ENCODE measurements around the gene SUN1. TPM values are rescaled to one million over a fixed set of nuclear protein-coding genes. Genes with fewer than 3 reads are reported as not detected.
"Not testable (repeated sequence)": the region's sequence is repeated elsewhere in the genome, so short reads cannot be mapped to it uniquely, and the experiment has no call there.

SUN1 gene
- total and polyA plus RNA-seq, 3 experiments from 2014 or later, result 29.8 to 65.8 (median 59.8) TPM

GRCh38 chr7:907158-907980 lies 75.1 kb downstream of the SUN1 start:
- peak in 1 of 5 donors; percentile 81 for DNase-seq
- H3K9me3 Mint-ChIP-seq, result no peaks in the 10 kb centered on the region
- H3K27ac ChIP-seq (ENCODE audit: low read depth, low read length), result no peak overlapping the region
- CTCF ChIA-PET, result interaction anchor here (0.9 to 3.9 kb wide), 10 partner anchors 14 to 158 kb away, joined by 3 to 22 read pairs (median 5); partner anchors contain the start of gene GET4
- peaks cover 7 to 12% (median 9%) of the 10 kb centered on the region in 3 donors for H3K4me1 Mint-ChIP-seq
- H3K9me3 ChIP-seq (ENCODE audit: low read length), result no peaks in the 10 kb centered on the region
- peak overlapping the region in 1 of 7 donors; percentile 40 for H3K4me3 Mint-ChIP-seq
- H3K36me3 ChIP-seq (ENCODE audit: insufficient read depth, low read length), result no peaks in the 10 kb centered on the region
- no peak overlapping the region for H3K4me3 ChIP-seq (ENCODE audit: low read length)
- peak overlapping the region in 1 of 8 donors; percentile 71 for H3K27ac Mint-ChIP-seq
- POLR2A ChIA-PET, result interaction anchor here (0.8 to 1.4 kb wide), 2 partner anchors 16 to 68 kb away, joined by 3 to 7 read pairs; partner anchors contain the start of gene COX19
- no peaks in the 10 kb centered on the region for H3K27me3 ChIP-seq (ENCODE audit: insufficient read depth, low read length, poor library complexity, severe bottlenecking)
- H3K27me3 Mint-ChIP-seq, result no peaks in the 10 kb centered on the region
- peaks cover 13% of the 10 kb centered on the region for H3K4me1 ChIP-seq (ENCODE audit: insufficient read depth, low read length)
- H3K36me3 Mint-ChIP-seq, result peaks cover 0 to 10% (median 1%) of the 10 kb centered on the region in 3 donors

GRCh38 chr7:908159-908581 lies 75.9 kb downstream of the SUN1 start:
- no peaks in the 10 kb centered on the region for H3K36me3 ChIP-seq (ENCODE audit: insufficient read depth, low read length)
- no peak overlapping the region for H3K27ac ChIP-seq (ENCODE audit: low read depth, low read length)
- POLR2A ChIA-PET, result interaction anchor here (0.6 to 1.4 kb wide), 2 partner anchors 15 to 84 kb away, joined by 3 to 7 read pairs; no protein-coding TSS in a partner anchor
- H3K27me3 ChIP-seq (ENCODE audit: insufficient read depth, low read length, poor library complexity, severe bottlenecking), result no peaks in the 10 kb centered on the region
- no peaks in the 10 kb centered on the region for H3K9me3 Mint-ChIP-seq
- H3K4me1 ChIP-seq (ENCODE audit: insufficient read depth, low read length), result peaks cover 13% of the 10 kb centered on the region
- no peak overlapping the region for H3K4me3 Mint-ChIP-seq
- CTCF ChIA-PET, result interaction anchor here (0.9 to 3.9 kb wide), 8 partner anchors 13 to 158 kb away, joined by 3 to 22 read pairs (median 6); partner anchors contain the start of gene GET4
- H3K4me1 Mint-ChIP-seq, result peaks cover 4 to 12% (median 9%) of the 10 kb centered on the region in 3 donors
- peak in 1 of 5 donors; percentile 65 for DNase-seq
- no peak overlapping the region for H3K4me3 ChIP-seq (ENCODE audit: low read length)
- H3K27ac Mint-ChIP-seq, result no peak overlapping the region
- no peaks in the 10 kb centered on the region for H3K9me3 ChIP-seq (ENCODE audit: low read length)
- no peaks in the 10 kb centered on the region for H3K27me3 Mint-ChIP-seq
- H3K36me3 Mint-ChIP-seq, result peaks cover 0 to 2% (median 0%) of the 10 kb centered on the region in 3 donors

GRCh38 chr7:908591-909357 lies 76.5 kb downstream of the SUN1 start:
- H3K27me3 Mint-ChIP-seq; H3K27ac ChIP-seq (ENCODE audit: low read depth, low read length); H3K4me3 ChIP-seq (ENCODE audit: low read length); H3K36me3 Mint-ChIP-seq; H3K4me3 Mint-ChIP-seq; H3K27ac Mint-ChIP-seq; H3K9me3 Mint-ChIP-seq; H3K9me3 ChIP-seq (ENCODE audit: low read length); H3K36me3 ChIP-seq (ENCODE audit: insufficient read depth, low read length); H3K27me3 ChIP-seq (ENCODE audit: insufficient read depth, low read length, poor library complexity, severe bottlenecking): not testable (repeated sequence)
- CTCF ChIA-PET, result interaction anchor here (0.9 to 3.9 kb wide), 11 partner anchors 13 to 157 kb away, joined by 3 to 22 read pairs (median 7); partner anchors contain the start of gene GET4
- peaks cover 4 to 12% (median 11%) of the 10 kb centered on the region in 3 donors for H3K4me1 Mint-ChIP-seq
- H3K4me1 ChIP-seq (ENCODE audit: insufficient read depth, low read length), result peaks cover 13% of the 10 kb centered on the region
- peak; percentile 53 to 72 (median 58) for DNase-seq
- POLR2A ChIA-PET, result interaction anchor here (0.6 kb wide), 1 partner anchor 83 kb away, joined by 3 read pairs; no protein-coding TSS in a partner anchor

GRCh38 chr7:909358-910329 lies 77.4 kb downstream of the SUN1 start:
- peak overlapping the region in 6 of 7 donors; percentile 19 to 84 (median 59) for H3K4me3 Mint-ChIP-seq
- Histone ChIP-seq H3K9me3 (ENCODE audit: low read length) (no peaks in the 10 kb centered on the region), H3K4me3 (ENCODE audit: low read length) (no peak overlapping the region), H3K4me1 (ENCODE audit: insufficient read depth, low read length) (peaks cover 13% of the 10 kb centered on the region), H3K36me3 (ENCODE audit: insufficient read depth, low read length) (no peaks in the 10 kb centered on the region), H3K27me3 (ENCODE audit: insufficient read depth, low read length, poor library complexity, severe bottlenecking) (no peaks in the 10 kb centered on the region), H3K27ac (ENCODE audit: low read depth, low read length) (no peak overlapping the region)
- peak in 1 of 5 donors; percentile 40 for DNase-seq
- H3K27me3 Mint-ChIP-seq, result no peaks in the 10 kb centered on the region
- H3K4me1 Mint-ChIP-seq, result peaks cover 4 to 12% (median 11%) of the 10 kb centered on the region in 3 donors
- ChIA-PET CTCF (interaction anchor here (0.7 to 3.9 kb wide), 11 partner anchors 12 to 156 kb away, joined by 3 to 22 read pairs (median 7); no protein-coding TSS in a partner anchor), POLR2A (no interaction called here)
- no peaks in the 10 kb centered on the region for H3K9me3 Mint-ChIP-seq
- peak overlapping the region in 5 of 8 donors; percentile 11 to 82 (median 79) for H3K27ac Mint-ChIP-seq
- H3K36me3 Mint-ChIP-seq, result no peaks in the 10 kb centered on the region

- Mint-ChIP-seq H3K9me3 (no peaks in the 10 kb centered on the region), H3K4me3 (peak overlapping the region in 6 of 7 donors; percentile 49 to 84 (median 59)), H3K4me1 (peaks cover 4 to 12% (median 11%) of the 10 kb centered on the region in 3 donors), H3K27ac (peak overlapping the region in 5 of 8 donors; percentile 11 to 82 (median 79)), H3K27me3 (no peaks in the 10 kb centered on the region), H3K36me3 (no peaks in the 10 kb centered on the region)
- Histone ChIP-seq H3K4me1 (ENCODE audit: insufficient read depth, low read length) (peaks cover 13% of the 10 kb centered on the region), H3K36me3 (ENCODE audit: insufficient read depth, low read length) (no peaks in the 10 kb centered on the region), H3K4me3 (ENCODE audit: low read length) (no peak overlapping the region), H3K27me3 (ENCODE audit: insufficient read depth, low read length, poor library complexity, severe bottlenecking) (no peaks in the 10 kb centered on the region), H3K27ac (ENCODE audit: low read depth, low read length) (no peak overlapping the region), H3K9me3 (ENCODE audit: low read length) (no peaks in the 10 kb centered on the region)
- DNase-seq, result no peak
- ChIA-PET CTCF (interaction anchor here (0.7 to 3.9 kb wide), 6 partner anchors 16 to 155 kb away, joined by 3 to 22 read pairs (median 10); no protein-coding TSS in a partner anchor), POLR2A (no interaction called here)
Measured at GRCh38 chr7:910441-910861, 78.2 kb downstream of the SUN1 start.

- Histone ChIP-seq H3K27me3 (ENCODE audit: insufficient read depth, low read length, poor library complexity, severe bottlenecking) (no peaks in the 10 kb centered on the region), H3K4me1 (ENCODE audit: insufficient read depth, low read length) (peaks cover 13% of the 10 kb centered on the region), H3K36me3 (ENCODE audit: insufficient read depth, low read length) (no peaks in the 10 kb centered on the region), H3K4me3 (ENCODE audit: low read length) (no peak overlapping the region), H3K27ac (ENCODE audit: low read depth, low read length) (no peak overlapping the region), H3K9me3 (ENCODE audit: low read length) (no peaks in the 10 kb centered on the region)
- H3K27ac Mint-ChIP-seq, result no peak overlapping the region
- no peaks in the 10 kb centered on the region for H3K36me3 Mint-ChIP-seq
- no peaks in the 10 kb centered on the region for H3K27me3 Mint-ChIP-seq
- H3K4me3 Mint-ChIP-seq, result no peak overlapping the region
- no peak for DNase-seq
- CTCF ChIA-PET, result interaction anchor here (1.5 to 3.2 kb wide), 4 partner anchors 15 to 154 kb away, joined by 3 to 22 read pairs (median 10); no protein-coding TSS in a partner anchor
- H3K4me1 Mint-ChIP-seq, result peaks cover 7 to 18% (median 12%) of the 10 kb centered on the region in 3 donors
- POLR2A ChIA-PET, result no interaction called here
- H3K9me3 Mint-ChIP-seq, result no peaks in the 10 kb centered on the region
Measured at GRCh38 chr7:910931-911431, 78.7 kb downstream of the SUN1 start.

Measured in CD8-positive, alpha-beta memory T cell (primary cell).